ENCODE measurements around the gene PDXDC1. TPM values are rescaled to one million over a fixed set of nuclear protein-coding genes. Genes with fewer than 3 reads are reported as not detected.
"Not testable (repeated sequence)": the region's sequence is repeated elsewhere in the genome, so short reads cannot be mapped to it uniquely, and the experiment has no call there.

PDXDC1 gene
- total RNA-seq, 3 donors from 2014 or later, result 161 to 258 (median 233) TPM

DNA sequence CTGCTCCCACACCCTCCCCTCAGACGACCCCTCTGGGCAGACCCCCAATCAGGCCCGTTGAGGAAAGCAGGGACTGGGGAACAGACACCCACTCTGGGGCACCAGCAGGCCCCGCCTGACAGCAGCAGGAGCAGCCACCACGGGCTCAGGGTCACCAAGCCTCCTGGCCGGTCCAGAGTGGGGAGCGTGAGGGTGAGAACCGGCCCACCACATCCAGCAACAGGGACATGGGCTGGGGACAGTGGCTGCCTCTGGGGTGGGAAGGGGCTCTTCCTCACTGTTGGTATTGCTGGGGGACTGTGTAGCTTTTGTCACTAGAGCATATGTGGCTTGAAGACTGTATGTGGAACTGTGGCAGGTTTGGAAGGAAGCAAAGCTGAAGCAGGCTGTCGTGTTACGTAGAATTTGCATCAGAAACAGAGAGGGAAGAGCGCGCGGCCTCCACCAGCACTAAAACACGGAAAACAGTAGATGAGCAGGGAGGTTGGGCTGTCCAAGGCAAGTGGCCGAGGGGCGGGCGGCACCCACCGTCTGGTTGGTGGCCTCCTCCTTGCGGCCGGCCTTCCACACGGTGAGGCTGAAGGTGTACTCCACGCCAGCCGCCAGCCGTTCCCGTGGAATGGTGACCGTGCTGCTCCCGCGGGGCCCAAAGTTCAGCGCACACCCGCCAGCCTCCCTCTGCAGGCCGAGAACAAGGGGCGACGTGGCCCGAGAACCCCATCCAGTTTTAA lies 160.1 kb downstream of the PDXDC1 start:
- intact Hi-C loops (cut with DNase I, micrococcal nuclease); H3K4me1 ChIP-seq (ENCODE audit: low read depth); DNase-seq; H3K9me3 ChIP-seq; H3K36me3 ChIP-seq (ENCODE audit: low read depth); H3K4me3 ChIP-seq: not testable (repeated sequence)
- ATAC-seq, result peak; percentile 14

DNA sequence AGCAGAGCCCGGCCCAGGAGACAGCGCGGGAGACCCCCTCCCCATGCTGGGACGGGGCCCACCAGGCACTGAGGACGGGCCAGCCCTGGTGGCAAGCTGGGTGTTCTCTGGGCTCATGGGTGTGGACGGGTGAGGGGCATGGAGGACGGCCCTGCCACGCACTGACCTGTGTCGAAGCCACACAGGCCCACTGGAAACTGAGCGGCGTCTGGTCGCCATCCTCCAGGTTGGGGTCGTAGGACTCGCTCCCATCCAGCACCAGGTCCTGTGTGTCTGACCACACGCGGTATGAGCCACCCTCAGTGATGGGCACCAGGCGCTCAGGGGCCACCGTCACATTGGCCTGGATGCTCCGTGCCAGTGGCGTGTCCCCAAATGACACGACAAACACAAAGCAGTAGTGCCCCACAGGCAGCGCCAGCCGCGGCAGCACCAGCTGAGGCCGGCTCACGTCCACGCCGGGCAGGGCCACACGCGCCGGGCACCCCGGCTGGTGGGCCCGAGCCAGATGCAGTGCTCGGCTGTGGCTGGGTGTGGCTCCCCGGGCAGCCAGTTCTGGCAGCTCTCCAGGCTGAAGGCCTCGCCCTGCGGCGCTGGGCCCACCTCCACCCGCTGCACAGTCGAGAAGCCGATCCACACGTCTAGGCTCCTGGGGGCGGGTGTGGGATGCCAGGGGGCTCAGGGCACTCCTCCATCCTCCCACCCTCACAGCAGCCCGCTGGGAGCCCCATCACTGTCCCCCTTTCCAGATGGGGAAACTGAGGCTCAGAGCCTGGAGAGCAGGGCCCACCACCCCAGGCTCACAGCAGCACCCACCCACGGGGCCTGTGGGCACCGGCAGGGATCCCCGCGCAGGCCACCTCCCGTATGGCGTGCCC lies 160.9 kb downstream of the PDXDC1 start:
- ATAC-seq, result peak; percentile 64
- H3K9me3 ChIP-seq; H3K4me1 ChIP-seq (ENCODE audit: low read depth); H3K4me3 ChIP-seq; intact Hi-C loops (cut with DNase I, micrococcal nuclease); H3K36me3 ChIP-seq (ENCODE audit: low read depth): not testable (repeated sequence)
- DNase-seq, result peak in 1 of 3 donors; percentile 61

DNA sequence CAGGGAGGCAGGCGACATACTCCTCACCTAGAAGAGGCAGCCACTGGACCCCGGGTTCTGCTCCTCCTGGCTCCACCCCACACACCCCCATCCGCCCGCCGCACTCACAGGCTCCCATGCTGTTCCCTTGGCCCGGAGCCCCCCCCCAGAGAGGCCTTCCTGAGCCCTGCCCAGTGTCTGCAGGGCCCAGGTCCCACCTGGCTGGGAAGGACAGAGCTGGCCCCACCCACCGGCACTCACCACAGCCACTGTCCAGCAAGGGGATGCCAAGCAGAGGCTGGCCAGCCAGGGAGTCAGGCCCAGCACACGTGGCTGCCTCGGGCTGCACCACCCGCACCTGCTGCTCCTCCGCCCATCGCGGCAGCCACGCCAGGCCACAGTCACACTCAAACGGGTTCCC lies 162.7 kb downstream of the PDXDC1 start:
- H3K4me1 ChIP-seq (ENCODE audit: low read depth); intact Hi-C loops (cut with DNase I, micrococcal nuclease); H3K4me3 ChIP-seq; H3K9me3 ChIP-seq; ATAC-seq; H3K36me3 ChIP-seq (ENCODE audit: low read depth): not testable (repeated sequence)
- DNase-seq, result peak in 1 of 3 donors; percentile 20

DNA sequence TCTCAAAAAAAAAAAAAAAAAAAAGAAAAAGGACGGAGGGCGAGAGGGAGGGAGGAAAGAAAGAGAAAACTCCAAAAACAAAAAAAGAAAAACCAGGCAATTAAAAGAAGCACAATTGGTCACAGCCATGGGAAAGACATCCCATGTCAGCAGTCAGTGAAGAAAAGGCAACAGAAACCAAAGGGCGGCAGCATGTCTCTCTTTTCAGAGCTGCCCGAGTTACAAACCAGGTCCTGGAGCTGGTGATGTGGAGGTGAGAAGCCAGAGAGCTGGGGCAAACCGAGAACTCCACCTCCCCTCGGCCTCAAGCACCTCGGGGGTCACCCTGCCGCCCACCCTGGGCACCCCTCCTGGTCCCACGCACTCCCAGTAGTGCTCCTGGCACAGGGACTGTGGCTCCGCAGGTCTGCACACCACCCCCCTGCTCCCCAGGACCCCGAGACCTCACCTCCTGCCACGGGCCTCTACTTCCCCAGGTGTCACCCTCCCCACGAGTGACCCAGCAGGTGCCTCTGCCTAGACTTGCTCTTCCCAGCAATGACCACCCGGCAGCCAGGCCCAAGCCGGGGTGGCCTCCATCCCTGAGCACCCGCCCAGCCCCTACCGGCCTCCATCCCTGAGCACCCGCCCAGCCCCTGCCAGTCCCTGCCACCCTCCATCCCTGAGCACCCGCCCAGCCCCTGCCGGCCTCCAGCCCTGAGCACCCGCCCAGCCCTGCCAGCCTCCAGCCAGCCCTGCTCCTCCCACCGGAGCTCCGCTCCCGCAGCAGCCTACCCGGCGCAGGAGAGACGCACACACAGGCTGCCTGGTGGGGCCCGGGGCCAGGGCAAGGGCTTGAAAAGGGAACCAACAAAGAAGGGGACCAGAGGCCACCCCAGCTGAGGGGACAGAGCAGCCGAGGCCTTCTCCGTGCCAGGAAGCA lies 165.9 kb downstream of the PDXDC1 start:
- intact Hi-C loops (cut with DNase I, micrococcal nuclease); H3K4me1 ChIP-seq (ENCODE audit: low read depth); H3K36me3 ChIP-seq (ENCODE audit: low read depth); H3K9me3 ChIP-seq; H3K4me3 ChIP-seq: not testable (repeated sequence)
- DNase-seq (peak in 1 of 3 donors; percentile 50), ATAC-seq (peak; percentile 79)

DNA sequence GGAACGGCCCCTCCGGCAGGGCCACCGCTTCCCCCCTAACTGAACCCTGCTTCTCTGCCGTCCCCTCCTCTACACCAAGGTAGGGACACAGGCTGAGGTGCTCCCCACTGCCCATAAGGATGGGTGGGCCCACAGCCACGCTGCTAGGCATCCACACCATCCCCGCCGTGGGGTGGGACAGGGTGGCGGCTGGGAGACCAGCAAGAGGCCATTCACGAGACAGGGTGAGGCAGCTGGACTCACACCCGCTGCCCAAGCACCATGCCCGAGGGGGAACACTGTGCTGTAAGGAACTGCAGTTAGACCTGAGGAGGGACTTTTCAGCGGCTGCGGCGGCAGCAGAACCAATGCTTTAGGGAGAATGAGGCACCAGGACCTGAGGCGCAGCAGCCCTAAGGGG lies 166.8 kb downstream of the PDXDC1 start:
- H3K4me1 ChIP-seq (ENCODE audit: low read depth), result peaks cover 3% of the 10 kb centered on the region
- intact Hi-C loops (cut with DNase I, micrococcal nuclease), result no loop called here
- no peaks in the 10 kb centered on the region for H3K9me3 ChIP-seq
- TF ChIP-seq, protein P1, sequence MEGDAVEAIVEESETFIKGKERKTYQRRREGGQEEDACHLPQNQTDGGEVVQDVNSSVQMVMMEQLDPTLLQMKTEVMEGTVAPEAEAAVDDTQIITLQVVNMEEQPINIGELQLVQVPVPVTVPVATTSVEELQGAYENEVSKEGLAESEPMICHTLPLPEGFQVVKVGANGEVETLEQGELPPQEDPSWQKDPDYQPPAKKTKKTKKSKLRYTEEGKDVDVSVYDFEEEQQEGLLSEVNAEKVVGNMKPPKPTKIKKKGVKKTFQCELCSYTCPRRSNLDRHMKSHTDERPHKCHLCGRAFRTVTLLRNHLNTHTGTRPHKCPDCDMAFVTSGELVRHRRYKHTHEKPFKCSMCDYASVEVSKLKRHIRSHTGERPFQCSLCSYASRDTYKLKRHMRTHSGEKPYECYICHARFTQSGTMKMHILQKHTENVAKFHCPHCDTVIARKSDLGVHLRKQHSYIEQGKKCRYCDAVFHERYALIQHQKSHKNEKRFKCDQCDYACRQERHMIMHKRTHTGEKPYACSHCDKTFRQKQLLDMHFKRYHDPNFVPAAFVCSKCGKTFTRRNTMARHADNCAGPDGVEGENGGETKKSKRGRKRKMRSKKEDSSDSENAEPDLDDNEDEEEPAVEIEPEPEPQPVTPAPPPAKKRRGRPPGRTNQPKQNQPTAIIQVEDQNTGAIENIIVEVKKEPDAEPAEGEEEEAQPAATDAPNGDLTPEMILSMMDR (IDR thresholded peaks at IDR 0.05), result no peak
- DNase-seq, result peak in 1 of 3 donors; percentile 25
- H3K4me3 ChIP-seq, result no peak overlapping the region
- no peaks in the 10 kb centered on the region for H3K36me3 ChIP-seq (ENCODE audit: low read depth)
- ATAC-seq, result no peak

DNA sequence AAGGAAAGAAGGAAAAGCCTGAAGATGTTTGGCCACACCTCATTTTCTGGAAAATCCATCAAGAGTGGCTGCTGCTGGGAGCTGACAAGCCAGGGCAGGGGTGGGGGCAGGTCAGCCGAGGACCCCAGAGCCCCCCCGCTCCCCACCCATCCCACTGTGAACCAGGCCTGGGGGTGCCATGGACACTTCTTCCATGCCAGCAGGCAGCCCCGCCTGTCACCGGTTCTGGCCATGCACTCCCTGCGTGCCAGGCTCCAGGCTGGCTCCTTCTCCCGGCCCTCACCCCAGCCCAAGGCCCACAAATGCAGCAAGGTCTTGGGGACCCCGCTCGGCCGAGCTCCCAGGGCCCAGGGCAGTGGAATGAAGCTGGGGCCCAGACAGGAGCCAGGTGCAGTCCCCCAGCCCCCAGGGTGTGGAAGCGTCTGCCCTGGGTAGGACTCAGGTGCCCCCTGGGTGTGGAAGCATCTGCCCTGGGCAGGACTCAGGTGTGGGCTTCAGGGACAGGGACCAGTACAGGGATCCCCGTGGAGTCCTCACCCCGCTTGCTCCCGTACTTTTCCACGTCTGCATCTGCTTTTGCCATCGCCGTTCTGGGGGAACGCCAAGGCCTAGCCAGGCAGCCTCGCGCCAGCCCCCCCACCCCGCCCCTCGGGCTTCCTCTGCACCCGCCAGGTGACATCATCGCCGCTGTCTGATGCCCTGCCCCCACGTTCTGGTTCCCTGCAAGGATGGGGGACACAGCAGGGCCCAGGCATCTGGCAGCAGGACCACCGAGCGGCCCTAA lies 167.5 kb downstream of the PDXDC1 start:
- H3K36me3 ChIP-seq (ENCODE audit: low read depth); intact Hi-C loops (cut with DNase I, micrococcal nuclease); ATAC-seq; H3K9me3 ChIP-seq; H3K4me1 ChIP-seq (ENCODE audit: low read depth); H3K4me3 ChIP-seq: not testable (repeated sequence)
- peak in 1 of 3 donors; percentile 26 for DNase-seq

DNA sequence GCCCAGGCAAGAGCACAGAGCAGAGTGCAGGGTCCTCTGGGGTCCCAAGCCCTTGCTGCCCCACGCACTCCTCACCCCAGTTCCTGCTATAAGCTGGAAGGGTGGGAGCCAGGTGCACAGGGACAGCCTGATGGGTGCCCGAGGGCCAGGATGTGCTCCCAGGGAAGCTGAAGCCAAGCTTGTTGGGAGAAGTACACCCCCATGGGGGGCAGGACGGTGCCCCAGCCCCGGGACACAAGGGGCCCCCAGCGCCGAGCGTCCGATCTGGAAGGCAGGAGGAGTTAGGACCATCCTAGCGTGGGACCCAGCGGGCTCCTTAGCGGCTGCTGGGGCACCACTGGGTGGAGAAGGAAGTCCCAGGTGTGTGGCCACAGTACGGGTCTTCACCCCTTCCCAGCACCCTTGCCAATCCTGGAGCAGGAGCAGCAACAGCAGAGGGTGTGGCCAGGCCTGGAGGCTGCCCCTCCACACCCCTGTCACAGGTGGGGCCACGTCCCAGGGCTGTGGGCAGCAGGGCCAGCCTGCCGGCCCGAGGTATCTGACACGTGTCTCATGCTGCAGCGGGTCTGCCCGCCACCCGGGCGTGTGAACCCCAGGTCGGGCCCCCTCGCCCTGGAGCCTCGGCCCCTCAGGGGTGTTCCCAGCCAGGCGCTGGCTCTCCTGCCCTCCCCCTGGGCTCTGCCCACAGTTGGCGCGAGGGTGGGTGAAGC lies 168.2 kb downstream of the PDXDC1 start:
- H3K4me1 ChIP-seq (ENCODE audit: low read depth); H3K36me3 ChIP-seq (ENCODE audit: low read depth); H3K9me3 ChIP-seq; H3K4me3 ChIP-seq; ATAC-seq; intact Hi-C loops (cut with DNase I, micrococcal nuclease): not testable (repeated sequence)
- DNase-seq, result peak in 1 of 3 donors; percentile 21

DNA sequence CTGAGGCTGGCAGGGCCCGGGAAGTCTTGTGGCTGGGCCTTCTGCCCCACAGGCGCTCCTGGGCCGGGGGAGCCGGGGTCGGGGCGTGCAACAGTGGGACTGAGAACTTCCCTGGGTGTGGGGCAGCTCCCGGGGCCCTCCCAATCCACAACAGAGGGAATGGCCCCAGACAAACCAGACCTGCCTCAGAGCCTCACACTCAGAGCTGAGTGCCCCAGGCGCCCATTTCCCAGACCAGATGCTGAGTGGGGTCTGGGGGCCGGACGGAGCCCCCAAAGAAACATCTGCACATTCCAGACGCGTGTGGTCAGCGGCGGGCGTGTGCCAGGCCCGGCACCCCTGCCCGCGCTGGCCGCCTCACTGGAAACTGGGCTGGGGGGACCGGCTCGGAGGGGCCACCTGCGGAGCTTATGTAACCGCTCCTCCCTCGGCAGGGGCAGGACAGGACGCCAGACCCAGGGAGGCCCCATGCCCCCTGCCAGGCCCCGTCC lies 168.8 kb downstream of the PDXDC1 start:
- ATAC-seq; H3K4me3 ChIP-seq; intact Hi-C loops (cut with DNase I, micrococcal nuclease): not testable (repeated sequence)

DNA sequence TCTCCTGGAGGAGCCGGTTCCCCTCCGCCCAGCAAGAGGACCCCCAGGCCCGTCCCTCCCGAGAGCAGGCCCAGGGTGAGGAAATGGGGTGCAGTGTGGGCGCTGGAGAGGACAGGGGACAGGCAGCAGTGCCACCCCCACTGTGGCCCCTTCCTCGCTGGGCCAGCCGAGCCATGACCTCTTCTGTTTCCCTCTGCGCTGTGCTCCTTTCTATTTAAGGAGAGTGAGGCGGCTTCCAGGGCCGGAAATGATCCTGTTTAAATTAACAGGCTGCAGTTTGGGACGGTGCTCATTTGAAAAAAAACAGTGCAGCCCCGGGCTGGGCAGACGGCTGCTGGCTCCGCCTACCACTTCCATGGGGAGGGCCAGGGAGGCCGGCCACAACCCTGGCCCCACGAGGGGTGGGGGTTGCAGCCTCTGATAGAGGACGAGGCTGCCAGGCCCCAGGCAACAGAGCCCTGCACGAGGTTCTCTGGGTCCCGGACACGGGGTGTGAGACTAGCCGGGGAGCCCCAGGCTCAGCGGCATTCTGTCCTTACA lies 169.3 kb downstream of the PDXDC1 start:
- H3K4me1 ChIP-seq (ENCODE audit: low read depth); H3K36me3 ChIP-seq (ENCODE audit: low read depth); H3K9me3 ChIP-seq; DNase-seq; ATAC-seq; H3K4me3 ChIP-seq; intact Hi-C loops (cut with DNase I, micrococcal nuclease): not testable (repeated sequence)

More for the DNA sequence above, 168.8 kb downstream of the PDXDC1 start:
- not testable (repeated sequence) for H3K4me1 ChIP-seq (ENCODE audit: low read depth); H3K9me3 ChIP-seq; H3K36me3 ChIP-seq (ENCODE audit: low read depth)
- peak in 1 of 3 donors; percentile 26 for DNase-seq

DNA sequence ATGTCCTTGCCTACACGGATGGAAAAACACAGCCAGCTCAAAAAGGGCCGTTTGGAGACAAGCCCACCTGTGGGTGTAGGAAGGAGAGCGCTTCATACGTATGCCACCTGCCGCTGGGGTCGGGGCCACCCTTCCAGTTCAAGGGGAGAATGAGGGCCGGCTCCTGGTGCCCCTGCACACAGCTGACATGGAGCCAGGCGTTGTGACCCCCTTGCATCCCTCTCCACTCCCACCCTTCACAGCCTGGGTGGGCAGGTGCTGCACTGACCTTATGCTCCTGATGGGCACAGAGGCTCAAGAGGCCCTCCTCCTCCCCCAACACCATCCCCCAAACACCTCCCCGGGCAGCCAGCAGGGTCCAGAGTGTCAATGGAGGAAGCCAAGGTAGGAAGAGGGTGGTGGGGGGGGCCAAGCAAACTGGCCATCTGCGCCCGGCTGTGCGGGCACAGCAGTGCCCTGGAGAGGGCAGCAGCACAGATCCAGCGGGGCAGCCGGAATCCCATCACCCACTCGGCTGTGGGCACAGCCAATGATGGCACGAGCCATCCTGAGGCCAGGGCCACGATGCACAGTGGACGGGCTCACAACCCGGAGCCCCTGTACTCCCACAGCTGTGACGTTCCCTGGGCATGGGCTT lies 170.1 kb downstream of the PDXDC1 start:
- DNase-seq; H3K36me3 ChIP-seq (ENCODE audit: low read depth); H3K4me3 ChIP-seq: not testable (repeated sequence)

More for the DNA sequence above, 170.1 kb downstream of the PDXDC1 start:
- H3K4me1 ChIP-seq (ENCODE audit: low read depth); H3K9me3 ChIP-seq; intact Hi-C loops (cut with DNase I, micrococcal nuclease); ATAC-seq: not testable (repeated sequence)
